GM12878 (cell line): Measurements from ENCODE around the gene IFT27. TPM values are rescaled to one million over a fixed set of nuclear protein-coding genes. Genes with fewer than 3 reads are reported as not detected.
A peak's percentile ranks its signal among the peaks of the same experiment; 100 is the strongest.

Experiments
- MYB ChIP-seq: fragments of 150-350 bp; IDR thresholded peaks from 2 replicates; pipeline ENCODE4 v1.6.1; 2014; ENCODE audit warnings: mild to moderate bottlenecking, low read depth, low read length, borderline replicate concordance
- RAD21 ChIP-seq: IDR thresholded peaks from 2 replicates; pipeline ENCODE4 v1.6.1; 2011; ENCODE audit warnings: mild to moderate bottlenecking, low read depth, low read length, moderate library complexity; ENCODE audit not compliant: insufficient read depth
- SPI1 ChIP-seq: IDR thresholded peaks from 2 replicates; pipeline ENCODE4 v1.6.1; 2011; ENCODE audit warnings: low read depth, mild to moderate bottlenecking, low read length, moderate library complexity, borderline replicate concordance; ENCODE audit not compliant: insufficient read depth
- ZNF217 ChIP-seq: fragments of 450-650 bp; IDR thresholded peaks from 2 replicates; pipeline ENCODE4 v1.6.1; 2017; ENCODE audit warnings: antibody characterized with exemption, mild to moderate bottlenecking
- polyA plus RNA-seq, 11 experiments: library from polyadenylated mRNA; depleted of rRNA in 4 of 11; unstranded in 6 of 11; stranded (reverse) in 5 of 11; fragments of >200 nt; fragmentation: Nextera tagmentation in 4 of 11; fragmentation: Illumina TruSeq in 1 of 11; extraction: Ambion mirVana in 4 of 11; extraction: Trizol in 1 of 11; gene quantifications; 1 replicate in 1 of 11; 2 replicates in 10 of 11; pipeline versions ENCODE4 v1.2.1 to v1.2.3, GENCODE V29; 2011 to 2016; ENCODE audit warnings: inconsistent platforms in 2 of 11, missing spikeins in 2 of 11, low read depth in 1 of 11
- total RNA-seq, 4 experiments: library from RNA; depleted of rRNA in 3 of 4; stranded (reverse); fragments of >200 nt in 3 of 4; fragmentation: Illumina TruSeq in 1 of 4; extraction: Trizol in 1 of 4; gene quantifications; 2 replicates each; pipeline versions ENCODE4 v1.2.1 to v1.2.3, GENCODE V29; 2013 to 2021
- TF ChIP-seq, protein P1 (sequence below): IDR thresholded peaks from 2 replicates; pipeline ENCODE4 v1.6.1; 2012; ENCODE audit warnings: low read depth, low read length, improper control_type of control experiment
- TF ChIP-seq, protein P2 (sequence below): IDR thresholded peaks from 2 replicates; pipeline ENCODE4 v1.6.1; 2012; ENCODE audit warnings: mild to moderate bottlenecking, low read depth, low read length

The IFT27 gene
- total and polyA plus RNA-seq, 10 of the 15 experiments (the other 5 are each of a cell fraction or from before 2014, with no cell fraction given): 2.7 to 32.5 (median 10.2) TPM

DNA sequence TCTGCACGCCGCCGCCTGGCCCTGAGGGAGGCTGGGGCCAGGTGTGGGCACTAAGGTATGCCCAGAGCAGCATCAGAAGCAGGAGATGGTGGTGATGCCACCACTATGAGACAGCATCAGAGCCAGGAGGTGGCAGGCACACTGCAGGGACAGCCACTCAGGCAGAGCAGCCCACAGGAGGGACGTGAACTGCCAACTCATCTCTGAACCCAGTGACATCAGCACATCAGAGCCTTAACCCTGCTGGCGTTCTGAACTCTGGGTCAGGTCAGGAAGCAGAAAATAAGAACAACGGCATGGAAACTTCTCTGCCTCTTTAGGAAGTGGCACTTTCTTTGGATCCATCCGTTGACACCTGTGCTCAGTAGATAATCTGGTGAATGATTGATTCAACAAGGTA, 14.7 kb upstream of the IFT27 start (continued):
- TF ChIP-seq MYB (no peak), ZNF217 (no peak), RAD21 (peak; percentile 36; the same call in 1 of the 2 replicates), SPI1 (no peak)
- TF ChIP-seq, protein P1, sequence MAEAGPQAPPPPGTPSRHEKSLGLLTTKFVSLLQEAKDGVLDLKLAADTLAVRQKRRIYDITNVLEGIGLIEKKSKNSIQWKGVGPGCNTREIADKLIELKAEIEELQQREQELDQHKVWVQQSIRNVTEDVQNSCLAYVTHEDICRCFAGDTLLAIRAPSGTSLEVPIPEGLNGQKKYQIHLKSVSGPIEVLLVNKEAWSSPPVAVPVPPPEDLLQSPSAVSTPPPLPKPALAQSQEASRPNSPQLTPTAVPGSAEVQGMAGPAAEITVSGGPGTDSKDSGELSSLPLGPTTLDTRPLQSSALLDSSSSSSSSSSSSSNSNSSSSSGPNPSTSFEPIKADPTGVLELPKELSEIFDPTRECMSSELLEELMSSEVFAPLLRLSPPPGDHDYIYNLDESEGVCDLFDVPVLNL: no peak
- TF ChIP-seq, protein P2, sequence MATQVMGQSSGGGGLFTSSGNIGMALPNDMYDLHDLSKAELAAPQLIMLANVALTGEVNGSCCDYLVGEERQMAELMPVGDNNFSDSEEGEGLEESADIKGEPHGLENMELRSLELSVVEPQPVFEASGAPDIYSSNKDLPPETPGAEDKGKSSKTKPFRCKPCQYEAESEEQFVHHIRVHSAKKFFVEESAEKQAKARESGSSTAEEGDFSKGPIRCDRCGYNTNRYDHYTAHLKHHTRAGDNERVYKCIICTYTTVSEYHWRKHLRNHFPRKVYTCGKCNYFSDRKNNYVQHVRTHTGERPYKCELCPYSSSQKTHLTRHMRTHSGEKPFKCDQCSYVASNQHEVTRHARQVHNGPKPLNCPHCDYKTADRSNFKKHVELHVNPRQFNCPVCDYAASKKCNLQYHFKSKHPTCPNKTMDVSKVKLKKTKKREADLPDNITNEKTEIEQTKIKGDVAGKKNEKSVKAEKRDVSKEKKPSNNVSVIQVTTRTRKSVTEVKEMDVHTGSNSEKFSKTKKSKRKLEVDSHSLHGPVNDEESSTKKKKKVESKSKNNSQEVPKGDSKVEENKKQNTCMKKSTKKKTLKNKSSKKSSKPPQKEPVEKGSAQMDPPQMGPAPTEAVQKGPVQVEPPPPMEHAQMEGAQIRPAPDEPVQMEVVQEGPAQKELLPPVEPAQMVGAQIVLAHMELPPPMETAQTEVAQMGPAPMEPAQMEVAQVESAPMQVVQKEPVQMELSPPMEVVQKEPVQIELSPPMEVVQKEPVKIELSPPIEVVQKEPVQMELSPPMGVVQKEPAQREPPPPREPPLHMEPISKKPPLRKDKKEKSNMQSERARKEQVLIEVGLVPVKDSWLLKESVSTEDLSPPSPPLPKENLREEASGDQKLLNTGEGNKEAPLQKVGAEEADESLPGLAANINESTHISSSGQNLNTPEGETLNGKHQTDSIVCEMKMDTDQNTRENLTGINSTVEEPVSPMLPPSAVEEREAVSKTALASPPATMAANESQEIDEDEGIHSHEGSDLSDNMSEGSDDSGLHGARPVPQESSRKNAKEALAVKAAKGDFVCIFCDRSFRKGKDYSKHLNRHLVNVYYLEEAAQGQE: no peak
